Left ventricle myocardium inferior (tissue), 1 donor: Measurements from ENCODE around the gene TRMT1. TPM values are rescaled to one million over a fixed set of nuclear protein-coding genes. Genes with fewer than 3 reads are reported as not detected.

Source experiments
- DNase-seq: peaks from one replicate; pipeline ENCODE4 v3.0.0-alpha.2; 2020
- H3K27ac ChIP-seq: fragments of 200-600 bp; replicated peaks from 2 replicates; pipeline ENCODE4 v1.8.0; 2021
- H3K27me3 ChIP-seq: fragments of 200-600 bp; 2 replicates; pipeline ENCODE4 v1.8.0; 2021; ENCODE audit warnings: low read depth
- H3K36me3 ChIP-seq: fragments of 200-600 bp; 2 replicates; pipeline ENCODE4 v1.8.0; 2021
- H3K4me1 ChIP-seq: fragments of 200-600 bp; 2 replicates; pipeline ENCODE4 v1.8.0; 2021
- H3K4me3 ChIP-seq: fragments of 200-600 bp; 2 replicates; pipeline ENCODE4 v1.8.0; 2021; ENCODE audit warnings: mild to moderate bottlenecking, moderate library complexity
- H3K9me3 ChIP-seq: fragments of 200-600 bp; replicated peaks from 2 replicates; pipeline ENCODE4 v1.8.0; 2021
- CTCF ChIP-seq: fragments of 200-600 bp; IDR thresholded peaks from 2 replicates; pipeline ENCODE4 v1.8.0; 2021; ENCODE audit warnings: antibody characterized with exemption, mild to moderate bottlenecking, borderline replicate concordance
- intact Hi-C: fragments of 100-400 bp; cut with micrococcal nuclease; formaldehyde crosslinking; loops from one replicate; pipeline ENCODE4 v1.11.0; 2022
- total RNA-seq: library from RNA; stranded (reverse); fragmentation: NEBNext Ultra II Directional; extraction: Animal tissue kit (Norgen Biotek cat#: 25700); gene quantifications from one replicate; pipeline ENCODE4 v1.2.1, GENCODE V29; 2021
- donor health status: DM: no; HTN: yes; CAD: no; lungs with severe emphysema.

TRMT1 gene
- total RNA-seq, 1 donor from 2014 or later = 19.6 TPM

- Histone ChIP-seq H3K27me3 (no peaks in the 10 kb centered on the region), H3K36me3 (no peaks in the 10 kb centered on the region), H3K9me3 (no peaks in the 10 kb centered on the region), H3K27ac (peak overlapping the region; percentile 61), H3K4me3 (no peak overlapping the region), H3K4me1 (peaks cover 32% of the 10 kb centered on the region)
- intact Hi-C loops = no loop called here
- DNase-seq = no peak
- TF ChIP-seq CTCF = no peak
Observed at GRCh38 chr19:13128583-13128982, 12.0 kb upstream of the TRMT1 start.

DNA sequence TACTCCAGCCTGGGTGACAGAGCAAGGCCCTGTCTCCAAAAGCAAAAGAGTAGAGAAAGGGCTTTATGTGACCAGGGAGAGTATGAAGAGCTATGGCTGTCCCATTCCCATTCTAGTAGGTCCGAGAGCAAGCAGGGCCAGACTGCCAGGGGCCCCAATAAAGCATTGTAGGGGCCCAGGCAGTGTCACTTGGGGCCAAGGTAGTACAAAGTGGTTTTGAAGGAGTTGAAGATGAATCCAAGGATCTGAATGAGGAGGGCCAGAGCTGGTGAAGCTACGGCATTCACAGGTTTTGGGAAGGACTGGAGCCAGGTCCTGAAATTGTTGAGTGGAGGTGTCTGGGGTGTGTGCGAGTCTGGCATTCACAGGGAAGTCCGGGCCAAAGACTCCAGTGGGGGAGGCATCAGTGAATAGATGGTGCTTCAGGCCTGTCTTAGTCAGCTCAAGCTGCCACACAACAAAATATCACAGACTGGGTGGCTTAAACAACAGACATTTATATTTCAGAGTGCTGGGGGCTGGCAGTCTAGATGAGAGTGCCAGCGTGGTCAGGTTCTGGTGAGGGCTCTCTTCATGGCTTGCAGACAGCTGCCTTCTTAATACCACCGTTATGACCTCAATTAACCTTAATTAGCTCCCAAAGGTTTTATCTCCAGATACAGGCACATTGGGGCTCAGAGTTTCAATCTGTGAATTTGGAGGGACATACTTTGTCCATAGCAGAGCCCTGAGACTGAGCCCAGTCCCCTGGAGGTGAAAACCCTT is 11.5 kb upstream of the TRMT1 start:
- no peak for TF ChIP-seq CTCF
- Histone ChIP-seq H3K36me3 (no peaks in the 10 kb centered on the region), H3K9me3 (no peaks in the 10 kb centered on the region), H3K4me3 (no peak overlapping the region), H3K4me1 (peaks cover 26% of the 10 kb centered on the region), H3K27me3 (no peaks in the 10 kb centered on the region), H3K27ac (peak overlapping the region; percentile 61)
- no peak for DNase-seq
- intact Hi-C loops = no loop called here

GRCh38 chr19:13127051-13127450 is 10.5 kb upstream of the TRMT1 start:
- no peak for TF ChIP-seq CTCF

DNA sequence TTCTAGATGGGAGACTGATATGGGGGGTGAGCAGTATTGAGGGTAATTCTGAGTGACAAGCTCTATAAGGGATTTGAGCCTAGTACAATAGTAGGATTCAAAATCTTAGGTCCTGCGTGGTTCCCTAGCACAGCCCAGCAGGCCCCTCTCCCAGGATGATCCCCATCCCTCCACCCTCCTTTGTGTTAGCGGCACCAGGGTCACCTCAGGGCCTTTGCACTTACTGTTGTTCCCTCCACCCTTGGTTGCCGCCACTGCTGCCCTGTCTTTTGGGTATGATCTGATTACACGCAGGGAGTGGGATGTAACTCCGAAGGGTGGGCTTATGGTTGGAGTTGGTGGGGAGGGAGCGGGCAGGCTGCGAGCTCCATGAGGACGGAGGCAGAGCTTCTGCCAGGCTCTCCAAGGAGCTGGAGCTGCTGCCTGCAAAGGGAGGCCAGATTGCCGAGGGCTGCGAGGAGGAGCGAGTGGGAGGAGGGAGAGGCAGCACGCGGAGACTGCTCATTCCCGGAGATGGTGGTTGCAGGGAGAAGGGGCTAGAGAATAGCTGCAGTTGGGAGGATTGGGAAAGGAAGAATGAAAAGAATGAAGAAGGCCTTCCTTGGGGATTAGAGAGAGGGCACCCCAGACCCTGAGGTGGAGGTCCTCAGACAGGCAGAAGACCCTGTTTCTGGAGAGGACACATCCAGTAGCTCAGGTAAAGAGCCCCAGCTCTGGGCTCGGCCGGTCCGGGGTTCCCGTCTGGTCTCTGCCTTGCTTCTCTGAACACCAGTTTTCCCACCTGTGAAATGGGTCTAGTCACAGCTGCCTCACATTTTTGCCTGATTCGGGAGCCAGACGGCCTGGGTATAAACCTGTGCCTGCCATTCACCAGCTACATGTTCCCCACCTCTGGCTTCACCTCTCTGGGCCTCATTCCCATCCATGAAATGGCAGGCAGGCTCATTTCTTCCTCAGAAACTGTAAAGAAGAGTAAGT is 6.7 kb upstream of the TRMT1 start:
- intact Hi-C loops = no loop called here
- no peak for DNase-seq
- Histone ChIP-seq H3K9me3 (no peaks in the 10 kb centered on the region), H3K4me3 (no peak overlapping the region), H3K4me1 (peaks cover 39% of the 10 kb centered on the region), H3K27ac (no peak overlapping the region), H3K36me3 (no peaks in the 10 kb centered on the region), H3K27me3 (no peaks in the 10 kb centered on the region)
- no peak for TF ChIP-seq CTCF

More at GRCh38 chr19:13127051-13127450, 10.5 kb upstream of the TRMT1 start:
- Histone ChIP-seq H3K9me3 (no peaks in the 10 kb centered on the region), H3K4me1 (peaks cover 21% of the 10 kb centered on the region), H3K27ac (no peak overlapping the region), H3K36me3 (no peaks in the 10 kb centered on the region), H3K4me3 (no peak overlapping the region), H3K27me3 (no peaks in the 10 kb centered on the region)
- intact Hi-C loops = no loop called here
- no peak for DNase-seq

DNA sequence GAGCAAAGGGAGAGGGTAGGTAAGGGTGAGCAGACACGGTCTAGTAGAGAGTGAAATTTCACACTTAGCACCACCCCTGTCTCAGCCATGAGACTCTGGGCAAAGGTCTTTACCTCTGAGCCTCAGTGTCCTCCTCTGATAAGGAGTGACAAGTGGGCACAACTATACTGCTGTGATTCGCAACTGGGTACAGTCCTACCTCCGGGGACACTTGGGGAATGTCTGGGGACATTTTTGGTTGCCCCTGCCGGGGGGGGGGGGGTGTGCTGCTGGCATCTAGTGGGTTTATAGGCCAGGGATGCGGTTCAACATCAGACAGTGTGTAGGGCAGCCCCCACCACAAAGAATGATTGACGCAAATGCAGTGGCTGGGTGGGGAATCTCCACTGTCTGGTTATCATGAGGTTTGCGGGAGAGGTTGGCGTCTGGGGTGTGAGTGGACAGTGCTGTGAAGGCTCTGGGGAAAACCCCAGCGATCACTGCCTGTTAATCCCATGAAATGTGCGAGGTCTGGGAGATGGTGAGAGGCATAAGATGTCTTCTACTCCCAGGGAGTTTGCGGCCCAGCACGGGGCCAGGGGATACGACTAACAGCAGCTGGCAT is 5.8 kb upstream of the TRMT1 start:
- Histone ChIP-seq H3K27me3 (no peaks in the 10 kb centered on the region), H3K4me3 (no peak overlapping the region), H3K4me1 (peaks cover 35% of the 10 kb centered on the region), H3K27ac (no peak overlapping the region), H3K9me3 (no peaks in the 10 kb centered on the region), H3K36me3 (no peaks in the 10 kb centered on the region)
- no peak for TF ChIP-seq CTCF
- intact Hi-C loops = no loop called here
- no peak for DNase-seq
